ENCODE results near the gene GRPEL1. TPM values are rescaled to one million over a fixed set of nuclear protein-coding genes. Genes with fewer than 3 reads are reported as not detected.

The GRPEL1 gene
- total RNA-seq, 4 donors from 2014 or later: 17.0 to 34.2 (median 27.5) TPM

- DNase-seq (ENCODE audit: extremely low spot score): no peak
- no peak for TF ChIP-seq POLR2A (IDR thresholded peaks at IDR 0.05; ENCODE audit: low read depth)
- TF ChIP-seq POLR2AphosphoS5 (IDR thresholded peaks at IDR 0.05): no peak
- no peak for TF ChIP-seq EP300 (IDR thresholded peaks at IDR 0.05)
- TF ChIP-seq, protein P1, sequence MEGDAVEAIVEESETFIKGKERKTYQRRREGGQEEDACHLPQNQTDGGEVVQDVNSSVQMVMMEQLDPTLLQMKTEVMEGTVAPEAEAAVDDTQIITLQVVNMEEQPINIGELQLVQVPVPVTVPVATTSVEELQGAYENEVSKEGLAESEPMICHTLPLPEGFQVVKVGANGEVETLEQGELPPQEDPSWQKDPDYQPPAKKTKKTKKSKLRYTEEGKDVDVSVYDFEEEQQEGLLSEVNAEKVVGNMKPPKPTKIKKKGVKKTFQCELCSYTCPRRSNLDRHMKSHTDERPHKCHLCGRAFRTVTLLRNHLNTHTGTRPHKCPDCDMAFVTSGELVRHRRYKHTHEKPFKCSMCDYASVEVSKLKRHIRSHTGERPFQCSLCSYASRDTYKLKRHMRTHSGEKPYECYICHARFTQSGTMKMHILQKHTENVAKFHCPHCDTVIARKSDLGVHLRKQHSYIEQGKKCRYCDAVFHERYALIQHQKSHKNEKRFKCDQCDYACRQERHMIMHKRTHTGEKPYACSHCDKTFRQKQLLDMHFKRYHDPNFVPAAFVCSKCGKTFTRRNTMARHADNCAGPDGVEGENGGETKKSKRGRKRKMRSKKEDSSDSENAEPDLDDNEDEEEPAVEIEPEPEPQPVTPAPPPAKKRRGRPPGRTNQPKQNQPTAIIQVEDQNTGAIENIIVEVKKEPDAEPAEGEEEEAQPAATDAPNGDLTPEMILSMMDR (IDR thresholded peaks at IDR 0.05): no peak
- Histone ChIP-seq H3K9me3 (no peaks in the 10 kb centered on the region), H3K4me1 (peaks cover 17 to 49% (median 43%) of the 10 kb centered on the region in 4 donors), H3K27me3 (no peaks in the 10 kb centered on the region), H3K4me3 (peak overlapping the region; percentile 78 to 92 (median 85)), H3K36me3 (peaks cover 14 to 37% (median 29%) of the 10 kb centered on the region in 4 donors), H3K27ac (replicated peaks in 1 of 4) (peak overlapping the region in 1 of 4 donors; percentile 95)
- intact Hi-C loops (cut with DNase I): loop anchor here (5.0 kb wide), 1 partner anchor 79 kb away; no protein-coding TSS in a partner anchor
- WGBS: 93% methylated on average over 4 of the region's 4 CpGs
Measured at GRCh38 chr4:7066493-7066892, 1.4 kb downstream of the GRPEL1 start.

GRCh38 chr4:7066006-7066405 lies 1.9 kb downstream of the GRPEL1 start:
- intact Hi-C loops (cut with DNase I): loop anchor here (5.0 kb wide), 1 partner anchor 79 kb away; no protein-coding TSS in a partner anchor
- Histone ChIP-seq H3K36me3 (peaks cover 19 to 42% (median 34%) of the 10 kb centered on the region in 4 donors), H3K9me3 (no peaks in the 10 kb centered on the region), H3K27ac (replicated peaks in 1 of 4) (no peak overlapping the region), H3K4me3 (no peak overlapping the region), H3K4me1 (peaks cover 17 to 49% (median 43%) of the 10 kb centered on the region in 4 donors), H3K27me3 (no peaks in the 10 kb centered on the region)
- TF ChIP-seq POLR2AphosphoS5 (IDR thresholded peaks at IDR 0.05) (no peak), EP300 (IDR thresholded peaks at IDR 0.05) (no peak), POLR2A (IDR thresholded peaks at IDR 0.05; ENCODE audit: low read depth) (no peak)
- TF ChIP-seq, protein P1 (IDR thresholded peaks at IDR 0.05): no peak
- 97% methylated on average over 11 of the region's 11 CpGs for WGBS
- DNase-seq (ENCODE audit: extremely low spot score): no peak

DNA sequence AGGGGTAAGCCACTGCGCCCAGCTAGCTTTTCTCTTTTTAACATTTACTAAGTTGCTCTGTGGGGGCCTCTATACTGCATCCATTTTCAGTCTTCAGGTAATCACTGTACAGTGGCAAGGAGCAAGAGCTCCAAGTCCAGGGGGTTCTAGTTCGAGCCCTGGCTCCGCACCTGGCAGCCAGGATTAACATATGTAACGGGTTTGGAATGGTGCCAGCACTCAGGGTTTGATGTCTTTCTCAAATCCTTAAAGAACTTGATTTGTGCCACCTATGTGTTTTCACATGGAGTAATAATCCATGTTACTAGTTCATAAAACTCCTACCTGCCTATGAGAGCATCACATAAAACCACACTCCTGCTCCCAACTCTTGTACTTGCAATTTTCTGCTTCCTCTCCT lies 4.5 kb downstream of the GRPEL1 start:
- H3K4me1 ChIP-seq: peaks cover 7 to 31% (median 28%) of the 10 kb centered on the region in 4 donors
- H3K36me3 ChIP-seq: peaks cover 23 to 69% (median 58%) of the 10 kb centered on the region in 4 donors
- peak overlapping the region in 1 of 4 donors; percentile 11 for H3K27ac ChIP-seq (replicated peaks in 1 of 4)
- H3K9me3 ChIP-seq: no peaks in the 10 kb centered on the region
- no peak overlapping the region for H3K4me3 ChIP-seq
- no peaks in the 10 kb centered on the region for H3K27me3 ChIP-seq
- intact Hi-C loops (cut with DNase I): no loop called here
- WGBS: 84% methylated on average over 4 of the region's 4 CpGs
- TF ChIP-seq, protein P1 (IDR thresholded peaks at IDR 0.05): no peak
- TF ChIP-seq POLR2A (IDR thresholded peaks at IDR 0.05; ENCODE audit: low read depth): no peak
- no peak for TF ChIP-seq POLR2AphosphoS5 (IDR thresholded peaks at IDR 0.05)
- TF ChIP-seq EP300 (IDR thresholded peaks at IDR 0.05): no peak
- no peak for DNase-seq (ENCODE audit: extremely low spot score)

- no peaks in the 10 kb centered on the region for H3K27me3 ChIP-seq
- TF ChIP-seq EP300 (IDR thresholded peaks at IDR 0.05): no peak
- TF ChIP-seq POLR2A (IDR thresholded peaks at IDR 0.05; ENCODE audit: low read depth): no peak
- TF ChIP-seq POLR2AphosphoS5 (IDR thresholded peaks at IDR 0.05): no peak
- TF ChIP-seq, protein P1 (IDR thresholded peaks at IDR 0.05): no peak
- H3K9me3 ChIP-seq: no peaks in the 10 kb centered on the region
- peaks cover 7 to 29% (median 28%) of the 10 kb centered on the region in 4 donors for H3K4me1 ChIP-seq
- H3K27ac ChIP-seq (replicated peaks in 1 of 4): no peak overlapping the region
- no peak overlapping the region for H3K4me3 ChIP-seq
- no peak for DNase-seq (ENCODE audit: extremely low spot score)
- H3K36me3 ChIP-seq: peaks cover 23 to 70% (median 58%) of the 10 kb centered on the region in 4 donors
- 91% methylated on average over 4 of the region's 4 CpGs for WGBS
- intact Hi-C loops (cut with DNase I): no loop called here
Measured at GRCh38 chr4:7062816-7063215, 5.0 kb downstream of the GRPEL1 start.

GRCh38 chr4:7061815-7062214 lies 6.0 kb downstream of the GRPEL1 start:
- Histone ChIP-seq H3K4me3 (no peak overlapping the region), H3K9me3 (no peaks in the 10 kb centered on the region), H3K27me3 (no peaks in the 10 kb centered on the region), H3K36me3 (peaks cover 23 to 78% (median 63%) of the 10 kb centered on the region in 4 donors), H3K27ac (replicated peaks in 1 of 4) (no peak overlapping the region), H3K4me1 (peaks cover 5 to 23% (median 22%) of the 10 kb centered on the region in 4 donors)
- TF ChIP-seq POLR2AphosphoS5 (IDR thresholded peaks at IDR 0.05) (no peak), POLR2A (IDR thresholded peaks at IDR 0.05; ENCODE audit: low read depth) (no peak), EP300 (IDR thresholded peaks at IDR 0.05) (no peak)
- TF ChIP-seq, protein P1 (IDR thresholded peaks at IDR 0.05): no peak
- intact Hi-C loops (cut with DNase I): no loop called here
- DNase-seq (ENCODE audit: extremely low spot score): no peak
- WGBS: 88% methylated on average over 4 of the region's 6 CpGs
